ENCODE measurements around the gene SUN1. TPM values are rescaled to one million over a fixed set of nuclear protein-coding genes. Genes with fewer than 3 reads are reported as not detected.

Gene SUN1
- total and polyA plus RNA-seq, 9 of the 15 experiments (the other 6 are each of a cell fraction or from before 2014, with no cell fraction given): 36.8 to 132 (median 62.3) TPM

GRCh38 chr7:874031-874749 lies 41.9 kb downstream of the SUN1 start (continued):
- no peak for TF ChIP-seq CTCFL (IDR thresholded peaks at IDR 0.05; ENCODE audit: borderline replicate concordance, insufficient read depth, low read depth, low read length, poor library complexity, severe bottlenecking)
- no peak for TF ChIP-seq PBX2 (CRISPR knock-in tag; IDR thresholded peaks at IDR 0.05; ENCODE audit: low read depth)
- TF ChIP-seq PBX2 (tag; conservative IDR thresholded peaks at IDR 0.05; ENCODE audit: low read depth): peak; percentile 53
- TF ChIP-seq ZBTB34 (CRISPR knock-in tag; IDR thresholded peaks at IDR 0.05): 0 out of 2 replicates have a peak, but pooled peaks have one; percentile 4
- no peak for TF ChIP-seq ESRRA (IDR thresholded peaks at IDR 0.05; ENCODE audit: borderline replicate concordance, low read depth)
- no peak for TF ChIP-seq KAT7 (CRISPR knock-in tag; IDR thresholded peaks at IDR 0.05; ENCODE audit: borderline replicate concordance)
- no peak for TF ChIP-seq ZBTB7A (IDR thresholded peaks at IDR 0.05; ENCODE audit: borderline replicate concordance, control insufficient read depth, low read depth, low read length)
- no peak for TF ChIP-seq MCM5 (IDR thresholded peaks at IDR 0.05; ENCODE audit: low read depth)
- TF ChIP-seq SAP30 (IDR thresholded peaks at IDR 0.05; ENCODE audit: borderline replicate concordance, insufficient read depth, low read depth, low read length, poor library complexity, severe bottlenecking): no peak
- TF ChIP-seq ZNF695 (CRISPR knock-in tag; IDR thresholded peaks at IDR 0.05): no peak
- TF ChIP-seq CBFA2T2 (conservative IDR thresholded peaks at IDR 0.05): peak; percentile 46; the same call in 1 of the 2 replicates
- no peak for TF ChIP-seq TCF7L2 (IDR thresholded peaks at IDR 0.05; ENCODE audit: low read depth, low read length)
- no peak for TF ChIP-seq ZBTB8A (IDR thresholded peaks at IDR 0.05; ENCODE audit: partially characterized antibody)
- no peak for TF ChIP-seq RBM34 (IDR thresholded peaks at IDR 0.05; ENCODE audit: borderline replicate concordance, insufficient read depth, low read length)
- TF ChIP-seq MLX (CRISPR knock-in tag; conservative IDR thresholded peaks at IDR 0.05): no peak
- TF ChIP-seq GTF3C2 (IDR thresholded peaks at IDR 0.05; ENCODE audit: borderline replicate concordance, extremely low read depth, insufficient read length): no peak
